EL (cell line): Measurements from ENCODE around the gene SNIP1.
"Not testable (repeated sequence)": the region's sequence is repeated elsewhere in the genome, so short reads cannot be mapped to it uniquely, and the experiment has no call there.

Source experiments
- DNase-seq: peaks from one replicate; pipeline ENCODE4 v3.0.0-alpha.2; 2016

SNIP1 gene

DNA sequence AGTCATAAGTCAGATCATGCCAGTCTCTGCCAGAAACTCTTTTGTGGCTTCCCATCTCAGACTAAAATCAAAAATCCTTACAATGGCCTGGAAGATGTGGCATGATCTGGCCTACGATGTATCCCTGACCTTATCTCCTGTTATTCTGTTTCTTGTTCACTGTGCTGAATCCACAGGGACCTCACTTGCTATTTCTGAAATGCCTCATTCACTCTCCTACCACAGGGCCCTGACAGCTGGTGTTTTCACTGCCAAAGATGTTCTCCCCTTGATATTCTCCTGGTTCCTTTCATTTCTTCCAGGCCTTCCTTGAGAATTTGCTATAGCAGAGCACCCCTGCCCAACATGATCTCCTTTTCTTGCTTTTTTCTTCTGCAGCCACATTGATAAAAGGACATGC lies 4.3 kb upstream of the SNIP1 start:
- DNase-seq: no peak

DNA sequence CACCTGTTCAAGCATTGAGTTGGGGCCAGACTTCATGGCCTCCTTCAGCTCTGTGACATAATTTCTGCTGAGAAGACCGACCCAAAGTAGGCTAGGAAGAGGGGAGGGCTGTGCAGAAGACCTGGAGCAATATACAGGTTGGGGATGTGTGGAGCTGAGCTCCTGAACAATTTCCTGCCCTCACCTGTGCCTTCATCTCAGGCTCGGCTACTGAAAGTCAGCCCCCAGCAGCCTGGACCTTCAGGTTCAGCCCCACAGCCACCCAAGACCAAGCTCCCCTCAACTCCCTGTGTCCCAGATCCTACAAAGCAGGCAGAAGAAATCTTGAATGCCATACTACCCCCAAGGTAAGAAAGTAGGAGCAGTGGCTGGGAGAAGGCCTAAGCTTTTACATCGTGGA lies 3.3 kb upstream of the SNIP1 start:
- no peak for DNase-seq

DNA sequence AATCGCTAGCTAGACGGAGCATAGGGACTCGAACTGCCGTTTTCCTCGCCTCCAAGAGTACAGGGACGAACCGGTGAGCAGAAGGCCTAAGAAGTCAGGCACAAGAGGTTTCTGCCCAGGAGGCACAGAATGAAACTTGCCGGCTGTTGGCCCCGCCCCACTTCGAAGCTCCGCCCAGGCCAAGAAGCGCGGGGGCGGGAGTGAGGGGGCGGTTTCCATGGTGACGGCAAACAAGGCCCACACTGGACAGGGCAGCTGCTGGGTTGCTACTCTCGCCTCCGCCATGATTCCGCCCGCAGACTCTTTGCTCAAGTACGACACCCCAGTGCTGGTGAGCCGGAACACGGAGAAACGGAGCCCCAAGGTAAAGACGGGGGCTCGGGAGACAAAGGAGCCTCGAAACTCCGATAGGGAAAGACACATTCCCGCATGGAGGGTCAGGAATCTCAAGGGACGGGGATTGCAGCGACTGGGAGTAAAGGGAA lies 2.7 kb upstream of the SNIP1 start, which contains the start of gene DNALI1:
DNALI1 (plus strand) TSS at position 229 of the 485 bp plus-strand sequence; CDS start at position 284, 55 bp downstream.
- peak; percentile 78 for DNase-seq

DNA sequence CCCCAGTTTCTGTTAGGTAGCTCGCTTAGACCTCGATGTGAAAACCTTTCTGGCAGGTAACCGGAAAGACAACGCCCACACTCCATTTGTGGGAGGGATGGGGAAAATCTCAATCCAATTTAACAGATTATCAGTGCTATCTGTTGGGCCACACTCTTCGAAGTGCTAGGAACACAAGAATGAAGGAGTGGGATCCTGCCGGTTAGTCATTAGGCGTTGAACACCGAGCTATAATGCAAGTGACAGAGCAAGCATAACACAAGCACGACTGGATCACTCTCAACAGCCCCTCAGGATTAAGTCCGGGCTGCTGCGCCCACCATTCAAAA lies 531 bp downstream of the SNIP1 start:
- DNase-seq: no peak

DNA sequence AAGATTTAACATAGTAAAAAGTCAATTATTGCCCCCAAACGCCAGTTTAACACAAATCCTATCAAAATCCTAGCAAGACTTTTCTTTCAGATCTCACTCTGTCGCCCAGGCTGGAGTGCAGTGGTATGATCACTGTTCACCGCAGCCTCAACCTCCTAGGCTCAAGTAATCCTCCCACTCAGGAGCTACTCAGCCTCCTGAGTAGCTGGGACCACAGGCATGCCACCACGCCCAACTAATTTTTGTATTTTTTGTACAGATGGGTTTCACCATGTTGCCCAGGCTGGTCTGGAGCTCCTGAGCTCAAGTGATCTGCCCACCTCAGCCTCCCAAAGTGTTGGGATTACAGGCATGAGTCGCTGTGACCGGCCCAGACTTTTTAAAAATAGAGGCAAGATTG lies 4.8 kb downstream of the SNIP1 start:
- DNase-seq: no peak

DNA sequence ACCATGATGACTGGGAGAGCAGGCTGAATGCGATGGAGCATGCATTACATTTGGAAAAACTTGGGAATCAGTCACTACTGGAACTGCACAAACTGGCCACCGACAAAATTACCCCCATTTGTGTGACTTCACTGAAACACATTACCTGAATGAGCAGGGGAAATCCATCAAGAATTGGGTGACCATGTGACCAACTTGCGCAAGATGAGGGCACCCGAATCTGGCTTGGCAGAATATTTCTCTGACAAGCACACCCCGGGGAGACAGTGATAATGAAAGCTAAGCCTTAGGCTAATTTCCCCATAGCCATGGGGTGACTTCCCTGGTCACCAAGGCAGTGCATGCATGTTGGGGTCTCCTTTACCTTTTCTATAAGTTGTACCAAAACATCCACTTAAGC lies 9.1 kb downstream of the SNIP1 start:
- DNase-seq: no peak

DNA sequence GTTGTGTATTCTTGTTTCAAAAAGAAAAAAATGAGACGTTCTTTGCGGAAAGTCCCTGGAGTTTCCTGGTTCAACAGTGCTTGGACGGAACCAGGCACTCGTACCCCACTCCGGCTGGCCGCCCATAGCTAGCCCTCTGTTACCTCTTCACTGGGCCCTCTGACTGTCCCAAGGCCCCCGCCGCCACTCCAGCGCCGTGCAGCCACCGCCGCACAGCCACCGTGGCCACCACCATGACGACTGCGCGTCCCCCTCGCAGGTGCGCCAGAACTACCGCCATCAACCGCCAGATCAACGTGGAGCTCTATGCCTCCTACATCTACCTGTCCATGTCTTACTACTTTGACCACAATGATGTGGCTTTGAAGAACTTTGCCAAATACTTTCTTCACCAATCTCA lies 9.6 kb downstream of the SNIP1 start:
- no peak for DNase-seq

DNA sequence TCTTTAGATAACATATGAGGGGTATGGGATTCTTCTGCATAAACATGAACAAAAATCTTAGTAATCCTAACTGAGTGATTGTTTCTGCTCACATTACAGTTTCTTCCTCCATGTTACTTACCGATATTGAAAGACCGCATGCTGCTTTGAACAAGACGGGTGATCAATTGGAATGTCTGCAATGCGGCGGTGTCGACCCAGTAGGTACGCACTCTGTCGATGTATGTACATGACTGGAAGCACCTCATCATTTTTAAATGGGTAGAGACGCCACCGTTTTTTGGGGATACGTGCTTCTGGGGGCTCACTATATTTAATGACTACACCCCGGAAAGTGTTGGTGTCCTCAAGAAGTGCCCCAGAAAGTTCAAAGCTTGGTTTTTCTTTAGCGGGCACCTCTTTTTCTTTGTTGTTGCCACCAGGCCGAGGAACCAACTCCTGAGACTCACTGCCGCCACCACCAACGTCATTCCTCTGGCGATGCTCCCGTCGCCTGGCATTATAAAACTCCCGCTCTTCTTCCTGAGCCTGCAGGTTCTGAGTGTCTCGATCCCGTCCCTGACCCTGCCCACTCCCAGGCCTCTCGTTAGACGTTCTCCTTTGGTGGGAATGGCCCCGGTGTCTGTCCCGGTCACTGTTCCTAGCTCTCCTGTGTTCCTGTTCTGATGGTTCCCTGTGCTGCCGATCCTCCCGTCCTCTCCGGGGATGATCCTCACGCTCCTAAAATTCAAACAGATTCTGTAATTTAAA lies 13.9 kb downstream of the SNIP1 start:
- DNase-seq: no peak

DNA sequence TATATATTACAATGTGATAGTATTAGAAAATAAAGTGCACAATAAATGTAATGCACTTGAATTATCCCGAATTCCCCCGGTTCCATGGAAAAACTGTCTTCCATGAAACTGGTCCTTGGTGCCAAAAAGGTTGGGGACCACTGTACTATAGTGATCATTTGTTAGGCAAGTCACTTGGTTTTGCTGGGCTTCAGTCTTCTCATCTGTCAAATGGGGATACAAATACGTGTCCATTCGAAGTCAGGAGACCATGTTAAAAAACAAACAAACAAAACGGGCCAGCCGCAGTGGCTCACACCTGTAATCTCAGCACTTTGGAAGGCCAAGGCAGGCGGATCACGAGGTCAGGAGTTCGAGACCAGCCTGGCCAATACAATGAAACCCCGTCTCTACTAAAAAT lies 14.9 kb downstream of the SNIP1 start:
- not testable (repeated sequence) for DNase-seq

DNA sequence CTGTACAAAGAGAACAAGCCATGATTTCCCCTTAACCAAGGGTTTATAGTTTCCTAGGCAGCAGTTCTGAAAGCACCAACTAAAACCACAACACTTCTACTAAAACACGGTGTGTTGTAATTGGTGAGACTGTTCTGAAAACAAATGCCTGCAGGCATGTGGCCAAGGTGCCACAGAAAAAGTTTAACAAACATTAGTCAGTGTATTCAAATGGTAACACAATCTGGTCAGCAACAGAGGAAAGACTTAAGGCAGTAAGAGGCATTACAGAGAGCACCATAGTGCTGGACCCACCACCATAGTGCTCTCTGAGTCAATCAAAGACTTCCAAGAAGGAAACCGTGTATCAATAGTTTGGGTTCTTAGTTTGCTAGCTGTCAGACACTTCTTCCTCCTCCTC lies 16.7 kb downstream of the SNIP1 start:
- peak; percentile 26 for DNase-seq

DNA sequence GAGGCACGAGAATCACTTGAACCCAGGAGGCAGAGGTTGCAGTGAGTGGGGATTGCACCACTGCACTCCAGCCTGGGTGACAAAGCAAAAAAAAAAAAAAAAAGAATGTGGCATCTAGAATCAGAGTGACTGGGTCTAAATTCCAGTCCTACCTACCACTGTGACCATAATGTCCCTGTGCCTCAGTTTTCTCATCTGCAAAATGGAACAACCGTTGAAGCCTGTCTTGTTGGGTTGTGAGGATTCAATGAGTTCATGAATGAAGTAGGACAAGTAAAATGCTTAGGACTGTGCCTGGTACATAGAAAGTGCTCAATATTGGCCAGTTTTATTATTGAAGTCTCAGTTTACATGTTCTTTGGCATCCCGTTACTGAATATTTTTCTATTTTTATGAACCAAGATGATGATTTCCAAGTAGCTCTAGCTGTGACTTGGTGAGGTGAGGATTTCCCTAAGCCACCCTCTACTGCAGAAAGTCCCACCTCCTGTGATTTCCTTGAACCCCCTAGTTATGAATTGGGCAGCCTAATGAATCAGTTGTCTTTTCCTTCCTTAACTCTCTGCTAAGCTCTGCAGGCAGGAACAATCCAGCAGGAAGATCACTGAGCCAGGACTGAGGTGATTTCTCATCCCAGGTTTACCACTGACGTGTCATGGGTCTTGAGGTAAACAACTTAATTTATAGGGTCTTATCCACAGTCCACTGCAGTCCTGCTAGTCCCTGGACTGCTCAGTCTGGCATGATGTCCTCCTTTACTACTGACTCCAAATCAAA lies 20.6 kb downstream of the SNIP1 start:
- no peak for DNase-seq

DNA sequence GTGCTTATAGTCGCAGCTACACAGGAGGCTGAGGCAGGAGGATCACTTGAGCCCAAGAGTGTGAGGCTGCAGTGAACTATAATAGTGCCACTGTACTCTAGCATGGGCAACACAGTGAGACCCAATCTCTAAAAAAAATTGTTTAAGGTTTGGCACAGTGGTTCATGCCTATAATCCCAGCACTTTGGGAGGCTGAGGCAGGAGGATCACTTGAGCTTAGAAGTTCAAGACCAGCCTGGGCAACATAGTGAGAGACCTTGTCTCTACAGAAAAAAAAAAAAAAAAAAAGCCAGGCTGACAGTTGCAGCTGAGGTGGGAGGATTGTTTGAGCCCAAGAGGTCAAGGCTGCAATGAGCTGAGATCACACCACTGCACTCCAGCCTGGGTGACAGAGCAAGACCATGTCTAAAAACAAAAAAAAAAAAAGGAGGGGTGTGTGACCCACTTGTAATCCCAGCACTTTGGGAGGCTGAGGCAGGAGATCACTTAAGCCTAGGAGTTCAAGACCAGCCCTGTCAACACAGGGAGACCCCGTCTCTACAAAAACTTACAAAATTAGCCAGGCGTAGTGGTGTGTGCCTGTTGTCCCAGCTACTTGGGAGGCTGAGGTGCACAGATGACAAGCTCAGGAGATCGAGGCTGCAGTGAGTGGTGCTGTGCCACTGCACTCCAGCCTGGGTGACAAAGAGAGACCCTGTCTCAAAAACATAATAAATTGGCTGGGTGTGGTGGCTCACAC lies 21.5 kb downstream of the SNIP1 start:
- not testable (repeated sequence) for DNase-seq

DNA sequence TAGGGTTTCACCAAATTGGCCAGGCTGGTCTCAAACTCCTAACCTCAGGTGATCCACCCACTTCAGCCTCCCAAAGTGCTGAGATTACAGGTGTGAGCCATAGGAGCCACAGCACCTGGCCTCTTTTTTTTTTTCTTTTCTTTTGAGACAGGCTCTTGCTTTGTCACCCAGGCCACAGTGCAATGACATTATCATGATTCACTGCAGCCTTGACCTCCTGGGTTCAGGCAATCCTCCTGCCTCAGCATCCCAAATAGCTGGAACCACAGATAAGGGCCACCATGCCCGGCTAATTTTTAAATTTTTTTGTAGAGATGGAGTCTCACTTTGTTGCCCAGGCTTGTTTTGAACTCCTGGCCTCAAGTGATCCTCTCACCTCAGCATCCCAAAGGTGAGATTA lies 24.2 kb downstream of the SNIP1 start:
- DNase-seq: not testable (repeated sequence)

DNA sequence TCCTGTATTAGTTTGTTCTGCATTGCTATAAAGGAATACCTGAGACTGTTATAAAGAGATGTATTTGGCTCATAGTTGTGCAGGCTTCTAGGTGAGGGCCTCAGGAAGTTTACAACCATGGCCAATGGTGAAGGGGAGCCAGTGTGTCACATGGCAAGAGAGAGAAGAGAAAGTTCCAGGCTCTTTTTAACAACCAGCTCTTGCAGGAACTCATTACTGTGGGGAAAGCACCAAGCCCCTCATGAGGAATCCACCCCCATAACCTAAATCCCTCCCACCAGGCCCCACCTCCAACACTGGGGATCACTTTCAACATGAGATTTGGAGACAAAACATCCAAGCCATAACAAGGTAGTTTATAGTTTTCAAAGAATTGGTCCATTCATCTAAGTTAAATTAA lies 34.5 kb downstream of the SNIP1 start:
- DNase-seq: no peak

DNA sequence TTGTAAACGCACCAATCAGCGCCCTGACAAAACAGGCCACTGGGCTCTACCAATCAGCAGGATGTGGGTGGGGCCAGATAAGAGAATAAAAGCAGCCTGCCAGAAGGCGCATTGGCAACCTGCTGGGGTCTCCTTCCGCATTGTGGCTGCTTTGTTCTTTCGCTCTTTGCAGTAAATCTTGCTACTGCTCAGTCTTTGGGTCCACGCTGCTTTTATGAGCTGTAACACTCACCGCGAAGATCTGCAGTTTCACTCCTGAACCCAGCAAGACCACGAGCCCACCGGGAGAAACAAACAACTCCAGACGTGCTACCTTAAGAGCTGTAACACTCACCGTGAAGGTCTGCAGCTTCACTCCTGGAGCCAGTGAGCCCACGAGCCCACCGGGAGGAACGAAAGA lies 35.2 kb downstream of the SNIP1 start:
- not testable (repeated sequence) for DNase-seq

DNA sequence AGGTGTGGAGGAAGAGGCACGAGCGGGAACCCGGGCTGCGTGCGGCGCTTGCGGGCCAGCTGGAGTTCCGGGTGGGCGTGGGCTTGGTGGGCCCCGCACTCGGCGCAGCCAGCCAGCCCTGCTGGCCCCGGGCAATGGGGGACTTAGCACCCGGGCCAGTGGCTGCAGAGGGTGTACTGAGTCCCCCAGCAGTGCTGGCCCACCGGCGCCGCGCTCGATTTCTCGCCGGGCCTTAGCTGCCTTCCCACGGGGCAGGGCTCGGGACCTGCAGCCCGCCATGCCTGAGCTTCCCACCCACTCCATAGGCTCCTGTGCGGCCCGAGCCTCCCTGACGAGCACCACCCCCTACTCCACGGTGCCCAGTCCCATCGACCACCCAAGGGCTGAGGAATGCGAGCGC lies 35.9 kb downstream of the SNIP1 start:
- DNase-seq: not testable (repeated sequence)

DNA sequence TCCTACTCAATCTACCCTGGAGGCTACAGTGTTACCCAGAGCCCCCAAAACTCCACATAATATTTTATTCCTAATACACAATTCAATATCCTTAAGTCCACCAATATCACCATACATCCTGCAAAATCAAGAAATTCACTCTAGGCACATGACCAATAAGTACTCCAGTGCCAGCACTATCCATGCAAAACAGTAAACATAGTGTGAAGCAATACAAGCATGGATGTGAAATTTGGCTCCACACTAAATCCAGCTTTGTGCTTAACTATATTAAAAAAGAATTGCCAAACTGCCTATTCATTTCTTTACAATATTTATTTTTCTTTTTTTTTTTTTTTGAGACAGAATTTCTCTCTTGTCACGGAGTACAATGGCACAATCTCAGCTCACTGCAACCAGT lies 36.5 kb downstream of the SNIP1 start:
- DNase-seq: no peak

DNA sequence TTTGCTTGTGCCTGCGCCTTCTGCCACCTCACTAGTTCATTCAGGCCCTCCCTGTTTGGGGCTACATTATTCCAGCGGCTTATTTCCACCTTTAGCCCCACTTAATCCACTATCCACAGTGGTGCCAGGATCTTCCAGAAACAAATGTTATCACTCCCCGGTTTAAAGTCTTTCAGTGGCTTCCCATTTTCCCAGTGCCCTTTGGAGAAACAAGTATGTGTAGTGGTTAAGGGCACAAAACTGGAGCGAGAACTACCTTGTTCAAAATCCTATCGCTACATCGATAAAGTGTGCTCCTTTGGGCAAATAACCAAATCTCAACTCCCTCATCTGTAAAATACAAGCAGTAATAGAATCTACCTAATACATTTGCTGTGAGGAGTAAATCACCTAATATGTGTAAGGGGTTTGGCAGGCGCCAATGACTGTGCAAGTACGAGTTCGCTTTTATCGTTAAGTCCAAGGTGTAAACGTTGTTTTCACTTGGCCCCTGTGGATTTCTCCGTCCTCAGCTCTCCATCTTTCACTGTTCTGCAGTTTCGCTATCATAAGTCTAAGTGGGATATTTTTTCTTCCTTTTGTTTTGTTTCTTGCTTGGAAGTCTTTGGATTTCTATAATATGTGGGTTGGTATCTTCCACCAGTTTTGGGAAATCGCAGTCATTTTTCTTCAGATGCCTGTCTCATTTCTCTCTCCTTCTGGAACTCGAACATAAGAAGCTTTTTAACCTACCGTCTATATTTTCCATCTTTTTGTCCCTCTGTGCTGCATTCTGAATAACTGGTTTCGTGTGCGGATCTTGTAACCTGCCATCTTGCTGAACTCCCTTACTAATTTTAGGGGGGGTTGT lies 38.7 kb downstream of the SNIP1 start:
- DNase-seq: no peak

DNA sequence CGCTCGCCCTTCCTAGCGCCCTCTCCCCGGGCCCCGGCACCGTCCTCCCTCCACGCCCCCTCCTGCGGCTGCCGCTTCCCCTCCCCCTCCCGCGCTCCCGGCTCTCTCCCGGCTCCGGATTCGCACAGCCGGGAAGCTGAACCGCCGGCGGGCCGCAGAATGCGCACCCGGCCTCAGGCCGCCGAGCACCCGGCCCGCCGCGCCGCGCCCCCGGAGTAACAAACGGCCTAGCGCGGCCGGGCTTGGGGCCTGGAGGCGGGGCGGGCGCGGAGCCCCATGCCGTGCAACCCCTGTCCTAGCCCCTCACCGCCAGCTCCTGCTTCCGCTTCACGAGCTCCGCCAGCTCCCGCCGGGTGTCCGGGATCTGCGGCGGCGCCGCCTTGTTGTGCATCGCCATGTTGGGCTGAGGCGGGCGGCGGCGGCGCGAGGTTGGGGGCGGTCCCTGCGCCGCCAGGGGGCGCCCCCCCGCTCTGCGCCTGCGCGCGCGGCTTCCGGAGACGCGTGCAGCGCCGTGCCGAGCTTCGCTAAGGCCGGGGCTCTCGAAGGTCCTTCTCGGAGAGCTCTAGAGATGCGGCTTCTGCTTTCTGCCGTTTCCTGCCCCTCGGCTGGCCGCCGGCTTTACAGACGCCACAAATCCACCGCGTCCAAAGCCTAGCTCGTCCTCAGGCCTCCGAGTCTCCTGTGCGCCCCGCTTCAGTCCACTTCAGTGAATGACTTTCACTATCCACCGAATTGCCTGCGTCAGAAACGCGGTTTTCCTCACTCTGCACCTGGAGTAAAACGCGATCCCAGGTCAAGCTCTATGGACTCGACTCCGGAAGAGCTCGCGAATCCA lies 39.5 kb downstream of the SNIP1 start, which contains the start of gene MEAF6:
MEAF6 (minus strand) TSS at position 417 of the 835 bp plus-strand sequence; CDS start at position 397, 20 bp downstream.
- DNase-seq: peak; percentile 85

DNA sequence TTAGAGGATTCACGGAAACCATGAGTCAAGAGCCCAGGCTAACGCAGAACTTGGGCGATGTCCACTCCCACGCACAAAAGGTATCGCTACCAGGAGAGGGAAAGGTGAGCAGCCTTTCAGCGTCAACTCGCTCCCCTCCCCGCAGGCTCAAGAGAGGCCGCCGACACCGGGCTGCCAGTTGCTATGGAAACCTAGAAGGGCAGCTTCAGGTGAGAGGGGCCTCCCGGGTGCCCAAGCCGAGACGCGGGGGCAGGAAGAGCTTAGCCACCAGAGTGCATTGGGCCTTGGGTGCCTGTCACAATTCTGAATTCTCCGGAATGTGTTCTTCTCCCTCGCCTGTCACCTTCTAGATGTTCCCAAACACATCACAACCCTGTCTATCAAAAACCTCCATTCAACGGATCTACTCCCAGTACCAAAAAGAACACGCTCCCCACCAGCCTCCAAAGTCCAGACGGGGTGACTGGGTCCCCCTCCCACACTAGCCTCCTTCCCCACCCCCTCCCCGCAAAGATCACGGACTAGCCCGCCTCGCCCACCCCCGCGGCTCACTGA lies 40.2 kb downstream of the SNIP1 start:
- peak; percentile 16 for DNase-seq

DNA sequence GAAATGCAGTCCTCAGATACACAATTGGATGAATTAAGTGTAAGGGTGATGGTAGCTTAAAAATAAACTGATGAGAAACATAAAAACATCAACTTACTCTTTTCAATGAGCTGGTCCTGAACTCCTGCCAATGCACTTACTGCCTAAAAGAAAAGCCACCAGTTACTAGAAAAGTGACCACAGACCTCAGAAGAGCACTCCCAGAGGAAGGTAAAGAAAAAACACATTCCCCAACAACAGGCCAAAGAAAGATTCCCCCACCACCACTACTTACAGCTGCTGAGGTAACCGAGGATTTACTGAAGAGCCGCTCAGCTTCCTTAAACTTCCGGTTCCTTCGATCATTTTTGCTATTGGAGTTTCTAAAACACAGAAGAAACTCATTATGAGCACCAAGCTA lies 44.9 kb downstream of the SNIP1 start:
- DNase-seq: peak; percentile 30
